Measurements from ENCODE around the gene CCSER1.
"Not testable (repeated sequence)": the region's sequence is repeated elsewhere in the genome, so short reads cannot be mapped to it uniquely, and the experiment has no call there.

CCSER1 gene

DNA sequence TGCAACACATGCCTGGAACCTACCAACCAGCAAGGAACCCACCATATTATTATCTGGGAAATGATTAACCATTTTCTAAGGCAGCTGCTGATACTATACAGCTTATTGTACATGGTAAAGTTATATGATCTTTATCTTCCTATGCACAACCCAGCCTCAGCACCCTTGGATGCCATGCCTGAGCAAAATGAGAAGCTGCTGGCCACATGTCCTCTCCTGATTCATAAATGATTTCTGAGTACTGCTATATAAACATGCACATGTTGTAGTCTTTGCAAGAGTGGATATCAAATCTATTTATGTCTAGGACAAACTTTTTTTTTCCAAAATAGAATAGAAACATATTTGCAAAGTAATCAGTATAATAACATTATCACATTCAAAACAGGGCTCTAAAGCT lies 1043.6 kb downstream of the CCSER1 start:
- no peak for DNase-seq (ENCODE audit: low spot score)

DNA sequence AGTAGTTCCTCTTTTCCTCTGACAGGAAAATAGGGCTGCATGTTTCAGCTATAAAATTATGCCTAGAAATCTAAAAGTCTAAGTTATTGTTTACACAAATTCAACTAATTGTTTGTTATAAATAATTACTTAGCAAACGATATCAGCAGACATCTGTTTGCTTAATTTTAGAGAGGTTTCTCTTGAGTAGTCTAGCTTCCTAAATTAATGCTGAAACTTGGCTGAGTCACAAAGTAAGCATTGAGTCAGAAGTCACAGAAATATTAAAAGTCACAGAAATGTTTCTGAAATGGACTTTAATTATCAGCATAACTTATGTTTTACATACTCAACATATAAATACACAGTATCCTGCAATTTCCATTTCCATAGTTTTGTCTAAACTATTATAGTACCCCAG lies 1044.0 kb downstream of the CCSER1 start:
- DNase-seq (ENCODE audit: low spot score): no peak

GRCh38 chr4:91185061-91185460 lies 1057.9 kb downstream of the CCSER1 start:
- not testable (repeated sequence) for DNase-seq (ENCODE audit: low spot score)

GRCh38 chr4:91198951-91199350 lies 1071.8 kb downstream of the CCSER1 start:
- DNase-seq (ENCODE audit: low spot score): no peak

- DNase-seq (ENCODE audit: low spot score): no peak
Observed at GRCh38 chr4:91207535-91207934, 1080.3 kb downstream of the CCSER1 start.

DNA sequence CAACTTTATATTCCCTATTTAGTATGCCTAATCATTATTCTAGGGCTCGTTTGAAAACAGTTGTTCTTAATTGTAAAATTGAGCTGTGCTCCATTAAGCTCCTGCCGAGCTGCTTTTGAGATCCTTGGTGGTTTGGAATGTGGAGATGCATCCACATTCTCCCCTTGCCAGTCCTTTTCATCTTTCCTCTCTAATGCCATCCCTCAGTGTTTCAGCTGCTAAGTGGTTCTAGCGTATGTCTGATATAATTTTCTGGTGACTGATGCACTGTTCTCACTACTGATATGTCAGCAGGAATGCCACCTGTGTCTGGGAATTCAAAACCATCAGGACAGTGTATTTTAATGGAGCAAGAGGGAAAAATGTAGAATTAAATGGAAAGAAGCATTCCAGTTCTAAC lies 1085.0 kb downstream of the CCSER1 start:
- DNase-seq (ENCODE audit: low spot score): no peak

GRCh38 chr4:91217831-91218403 lies 1090.7 kb downstream of the CCSER1 start:
- not testable (repeated sequence) for DNase-seq (ENCODE audit: low spot score)

GRCh38 chr4:91220315-91220714 lies 1093.1 kb downstream of the CCSER1 start:
- no peak for DNase-seq (ENCODE audit: low spot score)

DNA sequence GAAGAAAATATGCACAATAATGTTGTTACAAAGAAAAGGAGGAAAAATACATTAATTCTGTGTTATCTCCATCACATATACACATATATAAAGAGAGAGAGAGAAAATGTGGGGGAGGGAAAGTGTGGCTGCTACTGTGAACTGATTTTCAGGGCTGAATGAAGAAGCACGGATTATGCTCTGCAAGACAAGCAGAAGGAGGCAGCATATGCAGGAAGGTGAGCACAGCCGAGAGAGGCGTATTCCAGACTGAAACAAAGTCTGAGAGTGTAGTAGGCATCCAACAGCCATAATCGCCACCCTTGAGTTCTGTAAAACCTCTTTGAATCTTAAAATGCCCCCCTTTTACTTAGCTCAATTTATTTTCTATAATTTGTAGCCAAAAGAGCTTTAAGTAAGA lies 1094.8 kb downstream of the CCSER1 start:
- DNase-seq (ENCODE audit: low spot score): no peak

- no peak for DNase-seq (ENCODE audit: low spot score)
Observed at GRCh38 chr4:91226867-91227266, 1099.7 kb downstream of the CCSER1 start.

GRCh38 chr4:91228659-91229058 lies 1101.5 kb downstream of the CCSER1 start:
- DNase-seq (ENCODE audit: low spot score): no peak

DNA sequence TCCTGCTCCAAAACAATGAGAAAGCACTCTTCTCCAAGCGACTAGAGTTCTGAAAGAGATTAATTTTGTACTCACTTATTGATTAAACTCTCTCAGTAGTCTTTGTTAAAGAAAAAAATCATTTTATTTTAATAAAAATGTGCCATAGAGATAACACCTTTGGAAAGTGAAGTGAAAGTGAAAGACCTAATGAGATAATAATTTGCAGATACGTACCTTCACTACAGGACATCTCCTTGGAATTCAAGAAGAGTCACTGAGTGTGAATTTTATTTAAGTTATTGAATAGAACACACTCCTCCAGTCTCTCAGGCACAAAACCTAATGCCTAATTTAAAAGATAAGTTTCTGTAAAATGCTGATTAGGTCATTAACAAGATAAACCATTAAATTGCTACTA lies 1106.0 kb downstream of the CCSER1 start:
- no peak for DNase-seq (ENCODE audit: low spot score)

GRCh38 chr4:91243132-91243531 lies 1115.9 kb downstream of the CCSER1 start:
- DNase-seq (ENCODE audit: low spot score): no peak

DNA sequence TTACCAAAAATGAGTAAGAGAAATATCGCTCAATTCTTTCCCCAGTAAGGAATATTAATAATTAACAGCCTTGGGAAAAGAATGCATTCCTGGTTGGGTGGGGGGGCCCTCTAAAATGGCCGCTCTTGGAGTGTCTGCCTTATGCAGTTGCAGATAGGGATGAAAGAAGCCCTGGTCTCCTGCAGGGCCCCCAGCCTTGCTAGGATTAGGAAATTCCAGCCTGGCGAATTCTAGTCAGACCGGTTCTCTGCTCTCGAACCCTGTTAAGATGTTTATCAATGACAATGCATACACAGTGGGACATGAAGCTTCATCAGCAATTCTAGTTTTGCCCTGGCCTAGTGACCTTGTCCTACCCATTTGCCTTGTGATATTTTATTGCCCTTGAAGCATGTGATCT lies 1128.8 kb downstream of the CCSER1 start:
- no peak for DNase-seq (ENCODE audit: low spot score)

DNA sequence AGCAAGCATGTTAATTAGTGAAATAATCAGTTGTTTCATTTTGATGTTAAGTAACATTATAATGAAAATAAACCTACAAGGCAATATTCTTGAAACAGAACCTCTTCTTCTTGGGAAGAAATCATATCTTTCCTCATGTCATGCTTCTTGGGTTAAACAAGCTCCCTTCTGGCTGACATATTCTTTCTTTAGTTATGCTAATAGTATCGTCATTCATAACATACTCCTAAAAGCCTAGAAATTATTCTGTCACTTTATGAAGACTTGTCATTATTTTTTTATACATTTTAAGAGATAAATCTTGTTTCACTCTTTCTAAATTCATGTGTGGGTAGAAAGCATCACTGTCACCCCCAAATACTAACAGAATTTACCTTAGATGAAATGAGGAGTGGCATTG lies 1129.6 kb downstream of the CCSER1 start:
- DNase-seq (ENCODE audit: low spot score): no peak

DNA sequence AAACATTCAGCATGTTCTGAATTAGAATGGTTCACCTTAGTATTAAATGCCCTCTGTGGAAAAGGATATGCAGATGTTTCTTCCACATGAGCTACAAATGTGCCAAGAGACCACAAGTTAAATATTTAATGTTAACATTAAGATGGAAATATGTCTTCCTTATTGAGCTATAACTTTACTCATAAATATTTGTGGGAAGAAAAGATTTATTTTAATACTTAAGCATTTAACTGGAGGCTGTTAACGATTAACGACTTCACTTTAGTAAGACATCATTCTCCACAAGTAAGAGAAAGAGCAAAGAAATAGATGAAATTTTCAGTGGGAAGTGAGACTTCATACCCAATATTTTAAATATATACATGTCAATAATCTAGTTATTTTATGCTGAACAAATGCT lies 1130.5 kb downstream of the CCSER1 start:
- no peak for DNase-seq (ENCODE audit: low spot score)

DNA sequence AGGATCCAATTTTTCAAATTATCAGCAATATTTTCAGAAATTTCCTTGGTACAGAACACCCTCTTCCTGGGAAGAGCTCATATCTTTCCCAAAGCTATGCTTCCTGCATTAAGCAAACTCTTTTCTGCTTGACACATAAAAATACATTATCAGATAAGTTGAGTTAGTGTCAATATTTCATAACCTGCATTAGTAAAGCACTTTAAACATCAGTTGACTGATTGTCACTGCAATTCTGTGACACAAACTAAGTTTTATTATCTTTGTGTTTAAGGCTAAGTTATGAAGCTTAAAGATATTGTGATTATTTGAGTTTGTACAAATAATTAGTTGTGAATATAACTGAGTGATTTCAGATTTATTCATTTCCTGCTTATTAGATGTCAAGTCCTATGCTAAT lies 1131.1 kb downstream of the CCSER1 start:
- no peak for DNase-seq (ENCODE audit: low spot score)

GRCh38 chr4:91267543-91267942 lies 1140.3 kb downstream of the CCSER1 start:
- no peak for DNase-seq (ENCODE audit: low spot score)

GRCh38 chr4:91268481-91268880 lies 1141.3 kb downstream of the CCSER1 start:
- DNase-seq (ENCODE audit: low spot score): not testable (repeated sequence)

GRCh38 chr4:91268913-91269312 lies 1141.7 kb downstream of the CCSER1 start:
- DNase-seq (ENCODE audit: low spot score): no peak

GRCh38 chr4:91279899-91280298 lies 1152.7 kb downstream of the CCSER1 start:
- DNase-seq (ENCODE audit: low spot score): no peak

DNA sequence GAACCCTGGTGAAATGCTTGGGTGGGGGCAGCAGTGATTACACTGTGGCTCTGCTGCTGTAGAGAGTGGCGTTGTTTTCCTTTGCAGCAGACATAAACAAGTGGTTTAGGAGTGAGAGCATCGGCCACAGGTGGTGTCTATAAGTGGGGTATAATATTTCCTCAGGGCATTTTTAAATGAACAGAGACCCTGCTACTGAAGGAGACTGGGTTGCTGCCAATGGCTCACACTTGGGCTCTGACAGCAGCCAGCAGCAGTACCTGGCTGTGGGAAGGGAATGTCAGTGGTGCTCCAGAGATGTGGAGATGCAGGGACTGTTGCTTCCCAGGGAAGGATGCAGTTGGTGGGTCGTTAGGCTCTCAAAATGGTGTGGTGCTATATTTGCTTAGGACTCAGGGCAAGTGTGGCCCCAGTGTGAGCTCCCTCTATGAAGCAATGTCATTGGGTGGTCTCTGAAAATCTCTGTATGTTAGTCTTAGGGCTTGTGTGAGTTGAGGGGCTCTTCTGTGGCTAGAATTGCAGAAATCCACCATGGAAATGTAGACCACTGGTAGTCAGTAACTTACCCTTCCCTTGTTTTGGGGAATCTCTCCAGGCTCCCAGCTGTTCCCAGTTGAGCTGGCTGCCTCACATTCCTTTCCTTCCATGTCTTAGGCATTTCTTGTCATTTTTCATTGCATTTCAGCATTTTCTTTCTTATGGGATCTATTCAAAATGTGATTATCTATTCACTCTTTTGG lies 1153.5 kb downstream of the CCSER1 start:
- DNase-seq (ENCODE audit: low spot score): no peak

DNA sequence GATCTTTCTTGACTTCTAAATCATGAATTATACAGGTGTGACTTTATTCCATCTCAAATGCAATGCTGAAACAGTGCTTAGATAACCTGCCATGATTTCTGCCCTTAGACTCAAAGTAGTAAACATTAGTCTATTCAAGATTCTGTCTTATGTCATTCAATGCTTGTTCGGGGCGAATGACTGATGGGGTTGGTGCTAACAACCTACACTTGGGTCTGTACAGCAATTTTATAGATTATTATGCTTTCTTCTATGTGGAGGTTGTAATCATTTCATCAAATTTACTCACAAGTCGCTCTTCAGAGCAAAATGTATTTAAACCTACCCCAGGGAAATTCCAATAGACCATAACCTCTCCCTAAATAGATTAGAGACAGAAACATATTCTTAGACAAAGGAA lies 1155.0 kb downstream of the CCSER1 start:
- DNase-seq (ENCODE audit: low spot score): no peak

DNA sequence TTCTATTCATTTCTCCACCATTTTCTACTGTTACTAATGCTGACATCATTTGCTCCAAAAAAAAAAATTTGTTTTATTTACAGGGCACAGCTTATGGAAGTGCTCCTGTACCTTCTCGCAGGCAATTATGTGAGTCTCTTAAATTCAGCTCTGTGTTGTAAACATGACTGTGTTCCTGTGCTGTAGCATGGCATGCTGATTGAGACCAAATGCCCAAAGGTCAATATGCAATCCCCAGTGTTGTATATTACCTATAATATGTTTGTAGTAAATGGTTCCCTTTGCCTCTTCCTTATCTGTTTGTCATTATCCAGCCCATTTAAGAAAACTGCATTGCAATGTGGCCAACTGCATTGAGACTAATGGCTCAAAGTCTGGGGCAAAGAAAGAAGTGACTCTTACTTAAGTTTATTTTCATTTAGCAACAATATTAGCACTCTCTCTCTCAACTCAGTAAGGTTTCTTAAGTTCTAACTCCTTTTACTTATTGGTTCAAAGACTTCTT lies 1156.6 kb downstream of the CCSER1 start:
- DNase-seq (ENCODE audit: low spot score): no peak
